GM12874 (cell line): ENCODE measurements around the gene PHYHIPL.

Experiments
- CTCF ChIP-seq: IDR thresholded peaks from 2 replicates; pipeline ENCODE4 v1.5.1; 2011; ENCODE audit warnings: low read depth, mild to moderate bottlenecking, control low read depth, low read length, moderate library complexity; ENCODE audit not compliant: insufficient read depth

The PHYHIPL gene

GRCh38 chr10:59258890-59259289 lies 82.4 kb downstream of the PHYHIPL start:
- TF ChIP-seq CTCF, result no peak

GRCh38 chr10:59265141-59265540 lies 88.7 kb downstream of the PHYHIPL start:
- TF ChIP-seq CTCF, result no peak

DNA sequence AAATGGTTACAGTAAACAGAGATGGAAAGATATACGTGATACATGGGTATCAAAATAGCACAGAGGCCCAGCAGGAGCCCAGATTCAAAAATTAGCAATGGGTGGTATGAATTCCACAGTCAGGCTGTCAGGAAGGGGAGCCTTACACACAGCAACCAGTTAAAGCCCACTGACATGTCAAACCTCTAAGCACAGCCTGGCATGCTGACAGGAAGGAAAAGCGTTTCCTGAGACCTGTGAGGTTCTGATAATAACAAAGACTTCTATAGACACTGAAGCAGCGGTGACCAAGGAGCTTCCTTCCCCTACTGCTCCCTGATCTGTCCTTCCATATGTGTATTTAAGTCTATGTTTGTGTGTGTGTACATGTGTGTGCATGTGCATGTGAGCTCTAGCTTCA lies 89.9 kb downstream of the PHYHIPL start:
- TF ChIP-seq CTCF, result no peak

DNA sequence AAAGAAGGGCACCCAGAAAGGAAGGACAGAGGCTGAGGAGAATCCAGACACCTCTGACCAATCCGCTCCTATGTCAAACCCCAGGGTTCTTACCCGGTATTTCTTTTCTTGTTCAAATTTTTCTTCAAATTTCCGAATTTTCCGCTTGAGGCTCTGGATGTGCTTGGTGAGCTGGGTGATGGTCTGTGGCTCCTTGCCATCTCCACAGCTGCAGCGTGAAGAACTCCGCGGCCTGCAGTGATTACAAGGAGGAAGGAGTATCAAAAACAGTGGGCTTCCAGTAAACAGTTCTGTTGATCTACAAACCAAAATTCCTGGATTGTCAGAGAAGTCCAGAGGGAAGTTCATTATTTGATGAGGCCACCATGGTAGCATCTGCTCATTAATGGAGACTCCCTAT lies 92.0 kb downstream of the PHYHIPL start:
- no peak for TF ChIP-seq CTCF

DNA sequence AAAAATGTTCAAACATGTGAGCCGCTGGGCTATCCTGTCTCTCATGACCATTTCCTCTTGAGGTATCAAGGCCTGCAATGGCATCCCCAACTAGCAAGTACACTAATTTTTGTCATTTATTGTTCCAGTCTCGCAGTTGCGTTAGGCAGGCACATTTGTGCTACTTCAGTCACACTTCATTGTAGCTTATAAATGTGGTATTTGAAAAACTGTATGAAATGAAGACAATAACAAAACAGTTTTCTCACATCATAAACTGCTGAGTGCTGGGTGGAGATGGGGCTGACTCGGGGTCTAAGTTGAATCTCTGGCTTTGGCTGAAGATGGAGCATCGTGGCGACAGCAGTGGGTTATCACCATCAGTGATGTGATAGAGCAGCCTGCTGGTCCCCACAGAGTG lies 93.2 kb downstream of the PHYHIPL start:
- no peak for TF ChIP-seq CTCF

DNA sequence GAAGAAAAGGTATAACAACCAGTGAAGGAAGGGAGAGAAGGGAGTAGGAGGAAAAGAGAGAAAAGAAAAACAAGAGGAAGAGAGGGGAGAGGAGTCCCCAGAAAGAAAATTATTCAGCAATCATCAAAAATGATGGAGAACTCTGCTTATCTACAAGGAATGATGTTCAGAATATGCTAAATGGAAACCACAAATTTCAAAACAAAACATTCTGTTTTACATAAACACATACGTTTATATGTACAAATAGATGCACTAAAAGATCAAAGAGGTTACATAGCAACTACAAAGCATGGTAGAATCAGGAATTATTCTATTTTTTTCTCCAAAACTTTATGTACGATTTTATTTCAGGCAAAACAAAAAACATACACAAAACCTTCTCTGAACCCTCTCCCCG lies 94.0 kb downstream of the PHYHIPL start:
- TF ChIP-seq CTCF, result no peak

GRCh38 chr10:59271160-59271559 lies 94.7 kb downstream of the PHYHIPL start:
- no peak for TF ChIP-seq CTCF

- TF ChIP-seq CTCF, result no peak
Observed at GRCh38 chr10:59272061-59272460, 95.6 kb downstream of the PHYHIPL start.
